ENCODE results near the gene KLK8.

Gene KLK8

DNA sequence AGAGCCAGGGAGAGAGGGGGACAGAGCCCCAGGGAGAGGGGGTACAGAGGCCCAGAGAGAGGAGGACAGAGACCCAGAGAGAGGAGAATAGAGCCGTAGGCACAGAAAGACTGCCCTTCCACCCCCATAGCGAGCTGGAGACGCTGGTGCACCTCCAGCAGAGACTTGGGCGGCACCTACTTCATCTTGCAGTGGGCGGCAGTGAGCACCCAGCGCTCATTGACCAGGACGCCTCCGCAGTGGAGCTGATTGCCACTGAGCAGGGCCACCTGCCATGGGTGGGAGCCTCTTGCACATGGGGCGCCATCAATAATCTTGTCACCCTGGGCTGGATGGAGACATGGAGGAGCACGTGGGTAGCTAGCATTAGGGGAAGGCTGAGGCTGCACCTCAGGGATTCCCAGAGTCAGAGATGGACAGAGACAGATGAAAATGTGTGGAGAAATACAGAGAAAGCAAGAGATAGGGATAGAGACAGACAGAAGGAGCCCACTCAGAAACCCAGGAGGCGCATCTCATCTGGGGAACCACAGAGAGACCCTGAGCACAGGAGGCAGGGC is 19.7 kb downstream of the KLK8 start:
- H3K27ac ChIP-seq (ENCODE audit: low read depth, low read length, poor library complexity, severe bottlenecking) = no peak overlapping the region
- H3K9me2 ChIP-seq (ENCODE audit: low read depth, low read length) = no peaks in the 10 kb centered on the region
- no peak overlapping the region for H2AFZ ChIP-seq (ENCODE audit: low read length)
- H3K4me3 ChIP-seq (ENCODE audit: low read depth, low read length, poor library complexity, severe bottlenecking) = no peak overlapping the region
- TF ChIP-seq CTCF (IDR thresholded peaks at IDR 0.05; ENCODE audit: low read length) = no peak
- no peak for TF ChIP-seq EZH2 (IDR thresholded peaks at IDR 0.05; ENCODE audit: borderline replicate concordance, low read length)
- H3K27me3 ChIP-seq (ENCODE audit: insufficient read depth, low read length) = no peaks in the 10 kb centered on the region
- no peaks in the 10 kb centered on the region for H3F3A ChIP-seq (ENCODE audit: insufficient read depth, low read length)
- H4K20me1 ChIP-seq (ENCODE audit: insufficient read depth, low read length) = no peaks in the 10 kb centered on the region
- no peak overlapping the region for H3K4me2 ChIP-seq (ENCODE audit: low read length)
- H3K4me1 ChIP-seq (ENCODE audit: insufficient read depth, low read length, severe bottlenecking) = no peaks in the 10 kb centered on the region
- H3K36me3 ChIP-seq (ENCODE audit: insufficient read depth, low read length) = no peaks in the 10 kb centered on the region
- no peaks in the 10 kb centered on the region for H3K79me2 ChIP-seq (ENCODE audit: insufficient read depth, low read length)
- H3K9ac ChIP-seq (ENCODE audit: low read length) = no peak overlapping the region
- H3K9me3 ChIP-seq (ENCODE audit: low read length) = no peaks in the 10 kb centered on the region

GRCh38 chr19:50980208-50980607 is 21.2 kb downstream of the KLK8 start:
- no peak for TF ChIP-seq CTCF (IDR thresholded peaks at IDR 0.05; ENCODE audit: low read length)
- no peak for TF ChIP-seq EZH2 (IDR thresholded peaks at IDR 0.05; ENCODE audit: borderline replicate concordance, low read length)
- no peak overlapping the region for H3K27ac ChIP-seq (ENCODE audit: low read depth, low read length, poor library complexity, severe bottlenecking)
- H3K27me3 ChIP-seq (ENCODE audit: insufficient read depth, low read length) = no peaks in the 10 kb centered on the region
- H3K4me2 ChIP-seq (ENCODE audit: low read length) = no peak overlapping the region
- H3K36me3 ChIP-seq (ENCODE audit: insufficient read depth, low read length) = no peaks in the 10 kb centered on the region
- H3K9ac ChIP-seq (ENCODE audit: low read length) = no peak overlapping the region
- H3K4me3 ChIP-seq (ENCODE audit: low read depth, low read length, poor library complexity, severe bottlenecking) = no peak overlapping the region
- H4K20me1 ChIP-seq (ENCODE audit: insufficient read depth, low read length) = no peaks in the 10 kb centered on the region
- no peaks in the 10 kb centered on the region for H3K9me2 ChIP-seq (ENCODE audit: low read depth, low read length)
- no peaks in the 10 kb centered on the region for H3K4me1 ChIP-seq (ENCODE audit: insufficient read depth, low read length, severe bottlenecking)
- H3F3A ChIP-seq (ENCODE audit: insufficient read depth, low read length) = no peaks in the 10 kb centered on the region
- H3K9me3 ChIP-seq (ENCODE audit: low read length) = no peaks in the 10 kb centered on the region
- H3K79me2 ChIP-seq (ENCODE audit: insufficient read depth, low read length) = no peaks in the 10 kb centered on the region
- H2AFZ ChIP-seq (ENCODE audit: low read length) = no peak overlapping the region

DNA sequence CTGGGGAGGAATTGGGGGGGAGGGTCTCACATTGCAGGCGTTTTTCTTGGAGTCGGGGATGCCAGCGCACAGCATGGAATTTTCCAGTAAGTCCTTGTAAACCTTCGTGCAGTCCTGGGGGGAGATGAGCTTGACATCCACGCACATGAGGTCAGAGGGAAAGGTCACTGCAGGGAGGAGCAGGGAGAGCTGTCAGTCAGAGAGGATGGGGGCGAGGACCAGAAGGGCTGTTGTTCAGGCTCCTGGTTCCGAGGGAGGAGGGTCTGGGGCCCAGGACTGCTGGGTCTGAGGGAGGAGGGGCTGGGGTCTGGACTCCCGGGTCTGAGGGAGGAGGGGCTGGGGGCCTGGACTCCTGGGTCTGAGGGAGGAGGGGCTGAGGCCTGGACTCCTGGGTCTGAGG is 21.6 kb downstream of the KLK8 start:
- Histone ChIP-seq H3K27me3 (ENCODE audit: insufficient read depth, low read length) (no peaks in the 10 kb centered on the region), H3K9ac (ENCODE audit: low read length) (no peak overlapping the region), H3K4me3 (ENCODE audit: low read depth, low read length, poor library complexity, severe bottlenecking) (no peak overlapping the region), H2AFZ (ENCODE audit: low read length) (no peak overlapping the region), H3F3A (ENCODE audit: insufficient read depth, low read length) (no peaks in the 10 kb centered on the region), H3K36me3 (ENCODE audit: insufficient read depth, low read length) (no peaks in the 10 kb centered on the region), H3K9me3 (ENCODE audit: low read length) (no peaks in the 10 kb centered on the region), H3K9me2 (ENCODE audit: low read depth, low read length) (no peaks in the 10 kb centered on the region), H3K4me1 (ENCODE audit: insufficient read depth, low read length, severe bottlenecking) (no peaks in the 10 kb centered on the region), H3K4me2 (ENCODE audit: low read length) (no peak overlapping the region), H3K79me2 (ENCODE audit: insufficient read depth, low read length) (no peaks in the 10 kb centered on the region), H4K20me1 (ENCODE audit: insufficient read depth, low read length) (no peaks in the 10 kb centered on the region), H3K27ac (ENCODE audit: low read depth, low read length, poor library complexity, severe bottlenecking) (no peak overlapping the region)
- TF ChIP-seq CTCF (IDR thresholded peaks at IDR 0.05; ENCODE audit: low read length) = no peak
- TF ChIP-seq EZH2 (IDR thresholded peaks at IDR 0.05; ENCODE audit: borderline replicate concordance, low read length) = no peak

Data from OCI-LY1 (cell line).